GM12892 (cell line): ENCODE measurements around the gene SPATS2.
A peak's percentile ranks its signal among the peaks of the same experiment; 100 is the strongest.

Experiments
- DNase-seq: peaks from one replicate; pipeline ENCODE4 v3.0.0; 2011; ENCODE audit not compliant: insufficient read length
- FAIRE-seq: peaks from 2 replicates; lab custom pipeline; 2011; peaks lifted over from hg19 to GRCh38; lab: Jason Lieb, UNC
- POLR2A ChIP-seq: IDR thresholded peaks from 2 replicates; pipeline ENCODE4 v1.6.1; 2011; ENCODE audit warnings: low read depth, low read length, control low read depth
- POLR2AphosphoS5 ChIP-seq: IDR thresholded peaks from 2 replicates; pipeline ENCODE4 v1.6.1; 2011; ENCODE audit warnings: low read depth, low read length, control low read depth
- TAF1 ChIP-seq: IDR thresholded peaks from 2 replicates; pipeline ENCODE4 v1.6.1; 2011; ENCODE audit warnings: low read depth, mild to moderate bottlenecking, control low read depth, low read length, borderline replicate concordance

Gene SPATS2

GRCh38 chr12:49338830-49339463 lies 28.3 kb upstream of the SPATS2 start:
- DNase-seq (no peak), FAIRE-seq (no peak)
- TF ChIP-seq TAF1 (no peak), POLR2A (no peak), POLR2AphosphoS5 (no peak)

DNA sequence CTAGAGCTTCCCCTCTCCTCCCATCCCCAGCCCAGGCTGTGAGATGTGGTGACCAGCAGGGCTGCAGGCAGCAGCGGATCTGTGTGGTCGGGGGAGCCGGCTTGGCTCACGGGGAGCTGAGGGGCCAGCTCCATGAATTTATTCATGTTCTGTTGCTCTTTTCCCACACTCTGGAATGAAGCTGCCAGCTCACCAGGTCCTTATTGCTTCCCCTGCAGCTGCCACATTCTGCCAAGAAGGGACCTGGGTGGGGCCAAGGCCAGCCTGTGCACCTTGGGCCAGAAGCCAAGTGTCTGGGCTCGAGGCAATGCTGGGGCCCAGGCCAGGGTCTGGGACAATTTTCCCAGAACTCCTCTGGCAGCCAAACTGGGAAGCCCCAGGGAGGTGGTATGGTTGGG lies 27.8 kb upstream of the SPATS2 start:
- TF ChIP-seq POLR2AphosphoS5 (no peak), POLR2A (no peak)
- FAIRE-seq (no peak), DNase-seq (no peak)

GRCh38 chr12:49340095-49340870 lies 27.0 kb upstream of the SPATS2 start:
- TF ChIP-seq POLR2AphosphoS5 (no peak), TAF1 (no peak), POLR2A (no peak)
- FAIRE-seq, result no peak
- DNase-seq, result no peak

DNA sequence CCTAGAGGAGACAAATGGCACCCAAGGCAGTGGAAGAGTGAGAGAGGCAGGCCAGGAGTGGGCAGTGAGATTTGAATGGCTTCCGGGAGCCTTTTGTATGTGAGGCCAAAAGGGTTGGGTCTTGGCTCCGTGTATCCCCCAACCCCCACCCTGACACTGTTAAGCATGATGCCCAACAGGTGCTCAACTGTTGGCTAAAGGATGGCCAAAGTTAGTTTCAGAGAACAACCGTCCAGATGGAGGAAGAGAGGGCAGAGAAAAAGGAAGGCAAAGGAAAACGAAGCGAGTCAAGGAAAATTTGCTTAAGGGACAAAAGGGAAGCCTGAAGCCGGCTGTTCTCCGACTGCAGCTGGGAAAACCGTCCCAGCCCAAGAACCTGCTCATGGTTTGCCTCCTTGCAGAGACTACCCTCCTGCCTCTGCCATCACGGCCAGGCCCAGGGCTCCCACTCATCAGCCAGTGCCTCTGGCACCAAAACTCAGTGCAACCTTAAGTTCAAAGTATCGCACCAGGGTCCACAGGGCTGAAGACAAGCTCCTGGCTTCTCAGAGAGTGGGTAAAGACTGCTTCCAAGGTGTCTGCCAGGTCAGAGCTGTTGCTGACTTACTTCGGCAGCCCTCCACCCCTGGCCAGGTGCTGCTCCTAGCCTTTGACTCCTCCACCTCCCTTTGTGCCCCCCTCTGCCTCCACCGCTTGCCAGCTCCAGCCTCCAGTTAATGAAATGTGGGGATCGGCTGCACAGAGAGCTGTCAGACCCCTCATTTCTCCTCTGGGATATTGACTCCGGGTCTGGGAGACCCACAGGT lies 26.1 kb upstream of the SPATS2 start:
- no peak for FAIRE-seq
- TF ChIP-seq TAF1, result no peak
- TF ChIP-seq POLR2AphosphoS5, result no peak
- no peak for TF ChIP-seq POLR2A
- DNase-seq, result no peak

GRCh38 chr12:49341777-49342065 lies 25.5 kb upstream of the SPATS2 start:
- FAIRE-seq (no peak), DNase-seq (no peak)
- TF ChIP-seq POLR2A (no peak), TAF1 (no peak), POLR2AphosphoS5 (no peak)

DNA sequence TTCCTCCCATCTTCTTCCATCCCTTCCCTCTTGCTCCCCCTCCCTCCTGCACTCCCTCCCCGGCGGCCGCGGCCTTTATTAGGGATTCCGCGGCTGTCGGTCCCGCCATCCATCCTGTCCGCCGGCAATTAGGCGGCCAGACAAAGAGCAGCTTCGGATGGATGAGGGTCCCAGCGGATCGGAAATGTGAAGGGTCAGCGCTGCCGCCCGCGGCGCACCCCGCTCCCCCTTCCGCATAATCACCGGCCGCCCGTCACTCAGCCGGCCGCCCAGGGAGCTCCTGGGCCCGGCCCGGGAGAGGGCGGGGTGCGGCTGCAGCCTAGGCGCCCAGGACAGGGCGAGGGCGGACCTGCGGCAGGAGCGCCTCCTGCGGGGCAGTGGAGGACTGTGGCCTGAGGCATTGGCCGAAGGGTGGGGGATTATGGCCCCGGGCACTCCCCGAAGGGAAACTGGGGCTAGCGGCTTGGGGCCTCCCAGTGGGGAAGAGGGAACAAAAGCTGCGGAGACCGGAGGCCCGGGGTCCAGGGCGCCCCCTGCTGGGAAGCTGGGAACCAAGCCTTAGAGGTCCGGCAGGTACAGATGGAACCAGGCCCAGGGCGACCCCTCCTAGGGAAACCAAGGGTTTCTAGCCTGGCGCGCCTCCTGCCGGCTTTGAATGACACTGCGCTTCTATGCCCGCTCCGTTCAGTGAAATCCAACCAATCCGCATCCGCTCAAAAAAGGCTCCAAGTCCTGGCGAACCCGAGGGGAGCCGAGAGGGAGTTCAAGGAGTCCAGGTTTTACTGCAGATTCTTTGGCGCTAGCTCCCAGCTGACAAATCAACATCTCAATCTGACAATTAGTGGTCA lies 25.0 kb upstream of the SPATS2 start:
- TF ChIP-seq TAF1 (no peak), POLR2AphosphoS5 (no peak), POLR2A (no peak)
- DNase-seq (peak; percentile 88), FAIRE-seq (peak; percentile 92)

GRCh38 chr12:49342914-49343731 lies 24.1 kb upstream of the SPATS2 start:
- DNase-seq (no peak), FAIRE-seq (peak; percentile 93)
- TF ChIP-seq POLR2A (no peak), TAF1 (no peak), POLR2AphosphoS5 (no peak)

DNA sequence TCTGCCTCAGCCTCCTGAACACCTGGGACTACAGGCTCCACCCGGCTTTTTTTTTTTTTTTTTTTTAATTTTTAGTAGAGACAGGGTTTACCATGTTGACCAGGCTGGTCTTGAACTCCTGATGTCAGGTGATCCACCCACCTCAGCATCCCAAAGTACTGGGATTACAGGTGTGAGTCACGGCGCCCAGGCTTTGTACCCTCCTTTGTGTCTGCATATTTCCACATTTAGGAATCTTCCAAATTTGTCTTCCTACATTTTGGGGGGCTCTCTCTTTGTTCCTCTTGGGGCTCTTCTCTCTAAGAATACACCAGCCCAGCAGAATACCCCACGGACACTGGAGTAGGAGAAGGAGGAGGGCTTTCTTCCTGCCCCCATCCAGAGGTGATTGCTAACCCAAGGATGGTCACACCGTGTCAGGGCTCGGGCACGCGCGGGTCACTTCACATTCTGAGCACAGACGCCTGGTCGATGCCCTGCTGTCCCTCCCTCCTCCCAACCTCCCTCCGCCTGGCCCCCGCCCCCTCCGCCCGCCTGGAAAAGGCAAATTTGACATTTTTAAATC lies 22.7 kb upstream of the SPATS2 start:
- DNase-seq (no peak), FAIRE-seq (no peak)

DNA sequence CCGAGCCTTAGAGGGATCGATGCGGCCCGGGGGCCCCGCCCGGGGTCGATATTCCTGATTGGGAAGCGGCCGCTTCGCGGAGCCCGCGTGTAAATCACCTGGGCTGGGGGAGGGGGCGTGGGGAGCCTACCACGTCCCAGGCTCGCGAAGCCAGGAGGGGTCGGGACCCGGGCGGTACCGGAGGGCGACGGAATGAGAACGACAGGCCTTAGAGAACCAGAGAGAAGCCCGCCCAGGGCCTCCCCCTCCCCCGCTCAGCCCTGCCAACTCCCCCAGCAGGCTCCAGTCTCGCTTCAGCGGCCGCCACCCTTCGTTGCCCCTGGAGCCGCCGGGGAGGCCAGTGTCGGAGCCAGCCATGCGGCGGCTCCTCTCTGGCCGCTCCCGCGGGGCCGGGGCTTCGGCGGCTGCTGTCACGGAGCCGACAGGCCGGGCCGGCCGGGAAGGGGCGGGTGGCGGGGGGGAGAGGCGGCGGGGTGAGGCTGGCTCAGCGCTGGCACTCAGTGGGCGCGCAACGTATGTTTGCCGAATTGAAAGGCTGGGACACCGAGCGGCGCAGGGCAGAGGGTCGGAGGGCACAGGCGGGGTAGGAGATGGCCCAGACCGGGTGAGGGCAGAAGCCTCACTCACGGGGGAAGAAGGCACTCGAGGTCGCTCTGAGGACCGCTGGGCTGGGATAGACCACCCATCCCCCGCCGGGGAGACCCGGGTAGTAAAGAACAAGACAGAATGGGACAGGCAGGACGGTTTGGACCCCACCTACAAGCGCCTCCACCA lies 22.0 kb upstream of the SPATS2 start:
- TF ChIP-seq TAF1, result no peak
- no peak for TF ChIP-seq POLR2A
- TF ChIP-seq POLR2AphosphoS5, result no peak
- peak; percentile 36 for FAIRE-seq
- no peak for DNase-seq

More for the DNA sequence above, 22.7 kb upstream of the SPATS2 start:
- TF ChIP-seq POLR2AphosphoS5 (no peak), TAF1 (no peak), POLR2A (no peak)
